RWPE2 (cell line): ENCODE measurements around the gene SLC23A1.

ENCODE experiments used
- ATAC-seq: fragments of 200-7000 bp; cut with Tn5 transposase; 3 replicates; pipeline ENCODE4 v1.9.1; 2021; ENCODE audit warnings: low read depth
- DNase-seq: peaks from one replicate; pipeline ENCODE4 v3.0.0-alpha.2; 2020; ENCODE audit warnings: low spot score
- H3K27ac ChIP-seq: fragments of 450-650 bp; 2 replicates; pipeline ENCODE4 v1.5.1; 2017; ENCODE audit warnings: mild to moderate bottlenecking; ENCODE audit not compliant: poor library complexity, severe bottlenecking
- H3K27me3 ChIP-seq: fragments of 250-450 bp; sonication (Bioruptor Pico); 2 replicates; pipeline ENCODE4 v1.5.1; 2021; ENCODE audit warnings: mild to moderate bottlenecking, moderate library complexity; ENCODE audit not compliant: insufficient read depth, poor library complexity, severe bottlenecking
- H3K36me3 ChIP-seq: fragments of 250-450 bp; sonication (Bioruptor Pico); 2 replicates; pipeline ENCODE4 v1.5.1; 2020; ENCODE audit warnings: low read depth, mild to moderate bottlenecking, moderate library complexity
- H3K4me1 ChIP-seq: fragments of 250-450 bp; sonication (Bioruptor Pico); 2 replicates; pipeline ENCODE4 v1.5.1; 2021; ENCODE audit warnings: mild to moderate bottlenecking, moderate library complexity; ENCODE audit not compliant: insufficient read depth, poor library complexity, severe bottlenecking
- H3K4me3 ChIP-seq: fragments of 250-450 bp; sonication (Bioruptor Pico); 2 replicates; pipeline ENCODE4 v1.5.1; 2021; ENCODE audit warnings: mild to moderate bottlenecking, moderate library complexity; ENCODE audit not compliant: severe bottlenecking
- H3K9me3 ChIP-seq: fragments of 250-450 bp; sonication (Bioruptor Pico); 2 replicates; pipeline ENCODE4 v1.5.1; 2021; ENCODE audit warnings: mild to moderate bottlenecking, moderate library complexity; ENCODE audit not compliant: severe bottlenecking
- CTCF ChIP-seq: fragments of 450-650 bp; IDR thresholded peaks from one replicate; pipeline ENCODE4 v1.5.1; 2017; ENCODE audit warnings: mild to moderate bottlenecking, moderate library complexity; ENCODE audit not compliant: poor library complexity, severe bottlenecking

SLC23A1 gene

GRCh38 chr5:139392678-139393496, 9.8 kb upstream of the SLC23A1 start:
- no peaks in the 10 kb centered on the region for H3K36me3 ChIP-seq
- H3K27ac ChIP-seq, result no peak overlapping the region
- no peak overlapping the region for H3K4me3 ChIP-seq

DNA sequence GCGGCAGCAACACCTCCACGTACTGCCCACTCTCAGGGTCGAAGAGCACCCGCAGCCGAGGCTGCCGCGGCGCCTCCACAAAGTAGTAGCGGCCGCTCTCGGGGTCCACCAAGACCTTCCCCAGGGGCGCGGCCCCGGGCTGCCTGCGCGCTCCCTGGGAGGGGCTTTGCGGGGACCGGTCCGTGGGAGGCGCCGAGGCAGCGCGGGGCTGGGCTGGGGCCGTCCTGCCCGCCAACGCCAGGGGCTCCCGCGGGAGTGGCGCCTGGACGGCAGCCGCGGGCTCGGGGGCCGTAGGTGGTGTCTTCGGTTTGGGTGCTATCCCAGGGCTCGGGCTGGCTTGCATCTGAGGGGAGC, 9.2 kb upstream of the SLC23A1 start:
- ATAC-seq, result no peak
- Histone ChIP-seq H3K4me3 (no peak overlapping the region), H3K4me1 (peaks cover 12% of the 10 kb centered on the region), H3K27ac (peak overlapping the region; percentile 60), H3K9me3 (no peaks in the 10 kb centered on the region), H3K36me3 (no peaks in the 10 kb centered on the region), H3K27me3 (no peaks in the 10 kb centered on the region)
- DNase-seq, result no peak
- no peak for TF ChIP-seq CTCF

More at GRCh38 chr5:139392678-139393496, 9.8 kb upstream of the SLC23A1 start:
- DNase-seq (no peak), ATAC-seq (no peak)
- no peak for TF ChIP-seq CTCF
- H3K4me1 ChIP-seq, result peaks cover 12% of the 10 kb centered on the region
- H3K27me3 ChIP-seq, result no peaks in the 10 kb centered on the region
- no peaks in the 10 kb centered on the region for H3K9me3 ChIP-seq

GRCh38 chr5:139391570-139392323, 8.7 kb upstream of the SLC23A1 start:
- no peak for TF ChIP-seq CTCF
- no peaks in the 10 kb centered on the region for H3K9me3 ChIP-seq
- no peak overlapping the region for H3K4me3 ChIP-seq
- peak overlapping the region; percentile 60 for H3K27ac ChIP-seq
- H3K4me1 ChIP-seq, result peaks cover 12% of the 10 kb centered on the region
- ATAC-seq (peak; percentile 78), DNase-seq (peak; percentile 86)
- no peaks in the 10 kb centered on the region for H3K36me3 ChIP-seq
- H3K27me3 ChIP-seq, result no peaks in the 10 kb centered on the region

GRCh38 chr5:139390639-139391569, 7.8 kb upstream of the SLC23A1 start:
- Histone ChIP-seq H3K36me3 (no peaks in the 10 kb centered on the region), H3K27me3 (no peaks in the 10 kb centered on the region), H3K4me3 (no peak overlapping the region), H3K9me3 (no peaks in the 10 kb centered on the region), H3K4me1 (peaks cover 17% of the 10 kb centered on the region), H3K27ac (peak overlapping the region; percentile 60)
- no peak for TF ChIP-seq CTCF
- DNase-seq (no peak), ATAC-seq (no peak)
